Measurements from ENCODE around the gene EZH1. TPM values are rescaled to one million over a fixed set of nuclear protein-coding genes. Genes with fewer than 3 reads are reported as not detected.

The EZH1 gene
- total and polyA plus RNA-seq, 10 of the 15 experiments (the other 5 are each of a cell fraction or from before 2014, with no cell fraction given), result 6.1 to 43.3 (median 16.8) TPM

GRCh38 chr17:42673885-42674754 lies 70.7 kb downstream of the EZH1 start (continued):
- 0 out of 2 replicates have a peak, but pooled peaks have one; percentile 32 for TF ChIP-seq CBFB (IDR thresholded peaks at IDR 0.05; ENCODE audit: low read depth)
- peak; percentile 41; the same call in 1 of the 2 replicates for TF ChIP-seq SMC3 (IDR thresholded peaks at IDR 0.05; ENCODE audit: borderline replicate concordance, low read length)
- TF ChIP-seq YY1 (IDR thresholded peaks at IDR 0.05; ENCODE audit: low read depth, low read length), result peak; percentile 22; the same call in 1 of the 2 replicates
- TF ChIP-seq, protein P1, sequence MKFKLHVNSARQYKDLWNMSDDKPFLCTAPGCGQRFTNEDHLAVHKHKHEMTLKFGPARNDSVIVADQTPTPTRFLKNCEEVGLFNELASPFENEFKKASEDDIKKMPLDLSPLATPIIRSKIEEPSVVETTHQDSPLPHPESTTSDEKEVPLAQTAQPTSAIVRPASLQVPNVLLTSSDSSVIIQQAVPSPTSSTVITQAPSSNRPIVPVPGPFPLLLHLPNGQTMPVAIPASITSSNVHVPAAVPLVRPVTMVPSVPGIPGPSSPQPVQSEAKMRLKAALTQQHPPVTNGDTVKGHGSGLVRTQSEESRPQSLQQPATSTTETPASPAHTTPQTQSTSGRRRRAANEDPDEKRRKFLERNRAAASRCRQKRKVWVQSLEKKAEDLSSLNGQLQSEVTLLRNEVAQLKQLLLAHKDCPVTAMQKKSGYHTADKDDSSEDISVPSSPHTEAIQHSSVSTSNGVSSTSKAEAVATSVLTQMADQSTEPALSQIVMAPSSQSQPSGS (IDR thresholded peaks at IDR 0.05; ENCODE audit: low read length), result no peak
- no peak for TF ChIP-seq MLLT1 (IDR thresholded peaks at IDR 0.05)
- TF ChIP-seq BMI1 (IDR thresholded peaks at IDR 0.05; ENCODE audit: borderline replicate concordance), result no peak
- TF ChIP-seq EGR1 (IDR thresholded peaks at IDR 0.05; ENCODE audit: borderline replicate concordance in 1 of 2, low read depth in 2 of 2, low read length in 2 of 2), result 0 out of 3 replicates have a peak, but pooled peaks of 1 of the 2 experiments have one; percentile 16
- 0 out of 2 replicates have a peak, but pooled peaks have one; percentile 39 for TF ChIP-seq ELK1 (IDR thresholded peaks at IDR 0.05; ENCODE audit: low read depth, low read length)
- TF ChIP-seq TBL1XR1 (IDR thresholded peaks at IDR 0.05; ENCODE audit: low read depth, low read length), result peak; percentile 45; the same call in 1 of the 2 replicates
- no peak for TF ChIP-seq BCLAF1 (IDR thresholded peaks at IDR 0.05)
- peak; percentile 40; the same call in 1 of the 2 replicates for TF ChIP-seq IKZF1 (conservative IDR thresholded peaks at IDR 0.05)

Data from GM12878 (cell line).